B cell (primary cell): ENCODE measurements around the gene MLF2. TPM values are rescaled to one million over a fixed set of nuclear protein-coding genes. Genes with fewer than 3 reads are reported as not detected.

Source experiments
- ATAC-seq: fragments of 200-7000 bp; cut with Tn5 transposase; one replicate; pipeline ENCODE4 v1.10.0; 2021; ENCODE audit warnings: low read depth, mild to moderate bottlenecking, moderate number of reproducible peaks, moderate library complexity
- CTCF ChIA-PET: fragments of 350-600 bp; sonication (Branson Sonifier 250); formaldehyde crosslinking; loops from one replicate; lab custom pipeline; 2021; ENCODE audit warnings: antibody characterized with exemption, inconsistent platforms; lab: Charles Lee
- POLR2A ChIA-PET: fragments of 350-600 bp; sonication (Branson Sonifier 250); formaldehyde crosslinking; loops from one replicate; lab custom pipeline; 2021; ENCODE audit warnings: antibody characterized with exemption; lab: Charles Lee
- DNase-seq: peaks from one replicate; pipeline ENCODE4 v3.0.0; 2013
- H2AFZ ChIP-seq: 2 replicates; pipeline ENCODE4 v1.6.1; 2012; ENCODE audit warnings: mild to moderate bottlenecking, low read depth, low read length; ENCODE audit not compliant: insufficient read depth, poor library complexity, severe bottlenecking
- H3K27ac ChIP-seq, 2 donors: 1 replicate in 1 of 2; 2 replicates in 1 of 2; pipeline ENCODE4 v1.5.1; 2012 to 2013; ENCODE audit warnings: low read length in 2 of 2, mild to moderate bottlenecking in 2 of 2, moderate library complexity in 1 of 2
- H3K27me3 ChIP-seq, 4 experiments: fragments of 200-600 bp in 1 of 4; sonication (generic) in 1 of 4; replicated peaks in 1 of 4; 1 replicate in 2 of 4; 2 replicates in 2 of 4; pipeline versions ENCODE4 v1.6.1 to v1.7.0; 2013 to 2016; ENCODE audit warnings: low read length in 3 of 4, mild to moderate bottlenecking in 2 of 4, mixed read lengths in 1 of 4, moderate library complexity in 1 of 4; ENCODE audit not compliant: insufficient read depth in 4 of 4, control insufficient read depth in 3 of 4; ENCODE audit errors: control extremely low read depth in 1 of 4
- H3K36me3 ChIP-seq, 2 experiments: replicated peaks in 1 of 2; 1 replicate in 1 of 2; 2 replicates in 1 of 2; pipeline versions ENCODE4 v1.6.1 to v1.7.1; 2013; ENCODE audit warnings: low read length in 1 of 2; ENCODE audit not compliant: insufficient read depth in 2 of 2, control insufficient read depth in 1 of 2; ENCODE audit errors: control extremely low read depth in 1 of 2, extremely low read depth in 1 of 2
- H3K4me1 ChIP-seq, 2 donors: fragments of 200-600 bp in 1 of 2; sonication (generic) in 1 of 2; 1 replicate in 1 of 2; 2 replicates in 1 of 2; pipeline versions ENCODE4 v1.5.1 to v1.6.1; 2013 to 2017; ENCODE audit warnings: low read length in 2 of 2; ENCODE audit not compliant: control insufficient read depth in 2 of 2, insufficient read depth in 2 of 2
- H3K4me2 ChIP-seq: replicated peaks from 2 replicates; pipeline ENCODE3; 2012; ENCODE audit warnings: mild to moderate bottlenecking, low read depth, low read length; ENCODE audit not compliant: poor library complexity, severe bottlenecking
- H3K4me3 ChIP-seq, 5 experiments: fragments of 200-600 bp in 1 of 5; sonication (generic) in 1 of 5; 1 replicate in 3 of 5; 2 replicates in 2 of 5; pipeline versions ENCODE4 v1.5.1 to v1.7.0; 2011 to 2016; ENCODE audit warnings: low read length in 4 of 5, mild to moderate bottlenecking in 4 of 5, low read depth in 2 of 5, control low read depth in 1 of 5, moderate library complexity in 1 of 5; ENCODE audit not compliant: insufficient read depth in 1 of 5; ENCODE audit errors: control extremely low read depth in 1 of 5, extremely low read depth in 1 of 5
- H3K79me2 ChIP-seq: fragments of 200-600 bp; sonication (generic); one replicate; pipeline ENCODE4 v1.6.0; 2016; ENCODE audit warnings: low read length; ENCODE audit not compliant: control insufficient read depth, insufficient read depth
- H3K9ac ChIP-seq: fragments of 200-600 bp; sonication (generic); 2 replicates; pipeline ENCODE4 v1.6.1; 2017; ENCODE audit warnings: mild to moderate bottlenecking, low read length, moderate library complexity
- H3K9me3 ChIP-seq, 3 donors: one replicate each; pipeline versions ENCODE4 v1.6.1 to v1.7.1; 2013; ENCODE audit warnings: low read length in 2 of 3; ENCODE audit not compliant: control insufficient read depth in 2 of 3, insufficient read depth in 1 of 3; ENCODE audit errors: control extremely low read depth in 1 of 3
- H4K20me1 ChIP-seq: 2 replicates; pipeline ENCODE4 v1.6.0; 2012; ENCODE audit warnings: mild to moderate bottlenecking, low read length; ENCODE audit not compliant: insufficient read depth, control insufficient read depth, poor library complexity, severe bottlenecking
- H3K27ac Mint-ChIP-seq: one replicate; pipeline ENCODE4 v1.8.0; 2021; ENCODE audit warnings: mixed read lengths
- H3K27me3 Mint-ChIP-seq: one replicate; pipeline ENCODE4 v1.8.0; 2021; ENCODE audit warnings: mixed read lengths
- H3K4me1 Mint-ChIP-seq: one replicate; pipeline ENCODE4 v1.8.0; 2021; ENCODE audit warnings: mixed read lengths
- H3K4me3 Mint-ChIP-seq: one replicate; pipeline ENCODE4 v1.8.0; 2021; ENCODE audit warnings: mixed read lengths
- H3K9me3 Mint-ChIP-seq: one replicate; pipeline ENCODE4 v1.8.0; 2022; ENCODE audit warnings: mixed read lengths; ENCODE audit not compliant: insufficient read depth
- EZH2 ChIP-seq: IDR thresholded peaks from 2 replicates; pipeline ENCODE4 v1.6.1; 2012; ENCODE audit warnings: borderline replicate concordance, low read depth, mild to moderate bottlenecking, moderate library complexity, low read length; ENCODE audit not compliant: insufficient read depth, poor library complexity, severe bottlenecking
- WGBS: methylation state at CpG from one replicate; pipeline ENCODE4 v1.1.5; 2013; ENCODE audit warnings: missing lambda C conversion rate; ENCODE audit not compliant: insufficient coverage; 5-methylcytosine and 5-hydroxymethylcytosine counted together
- intact Hi-C: fragments of 100-400 bp; cut with micrococcal nuclease; formaldehyde crosslinking; loops from one replicate; pipeline ENCODE4 v1.10.0; 2022
- polyA plus RNA-seq: library from polyadenylated mRNA; depleted of rRNA; stranded (reverse); fragments of >200 nt; gene quantifications from 2 replicates; pipeline ENCODE4 v1.2.3, GENCODE V29; 2012
- total RNA-seq, 2 donors: library from RNA; stranded (reverse); fragments of 120-200 nt in 1 of 2; gene quantifications; 1 replicate in 1 of 2; 2 replicates in 1 of 2; pipeline versions ENCODE4 v1.2.3 to v1.2.4, GENCODE V29; 2013 to 2022
- TF ChIP-seq, protein P1 (sequence below): fragments of 200-600 bp; IDR thresholded peaks from one replicate; pipeline ENCODE4 v1.8.0; 2022; ENCODE audit warnings: antibody characterized with exemption, mild to moderate bottlenecking

The MLF2 gene
- total and polyA plus RNA-seq, 2 donors (not counting 1 experiment from before 2014, with no cell fraction given) = 97.2 to 190 TPM

GRCh38 chr12:6759741-6760140 lies 6.8 kb upstream of the MLF2 start:
- no peak for DNase-seq
- CTCF ChIA-PET = interaction anchor here (0.9 kb wide), 1 partner anchor 110 kb away, joined by 3 read pairs; no protein-coding TSS in a partner anchor
- peaks cover 19% of the 10 kb centered on the region for H3K27me3 Mint-ChIP-seq
- Histone ChIP-seq H3K27ac (no peak overlapping the region), H4K20me1 (no peaks in the 10 kb centered on the region), H3K4me3 (no peak overlapping the region), H3K27me3 (peaks cover 0 to 9% (median 4%) of the 10 kb centered on the region in 4 experiments), H3K4me2 (no peak overlapping the region), H3K4me1 (peaks cover 13 to 15% of the 10 kb centered on the region in 2 donors), H3K9me3 (no peaks in the 10 kb centered on the region), H2AFZ (no peak overlapping the region), H3K9ac (no peak overlapping the region), H3K79me2 (no peaks in the 10 kb centered on the region), H3K36me3 (no peaks in the 10 kb centered on the region)
- POLR2A ChIA-PET = interaction anchor here (0.6 kb wide), 1 partner anchor 37 kb away, joined by 3 read pairs; no protein-coding TSS in a partner anchor
- no peaks in the 10 kb centered on the region for H3K9me3 Mint-ChIP-seq
- ATAC-seq = no peak
- H3K4me3 Mint-ChIP-seq = no peak overlapping the region
- H3K27ac Mint-ChIP-seq = no peak overlapping the region
- H3K4me1 Mint-ChIP-seq = peaks cover 14% of the 10 kb centered on the region
- WGBS = 97% methylated on average over 5 of the region's 5 CpGs
- intact Hi-C loops = no loop called here
- no peak for TF ChIP-seq EZH2
- TF ChIP-seq, protein P1, sequence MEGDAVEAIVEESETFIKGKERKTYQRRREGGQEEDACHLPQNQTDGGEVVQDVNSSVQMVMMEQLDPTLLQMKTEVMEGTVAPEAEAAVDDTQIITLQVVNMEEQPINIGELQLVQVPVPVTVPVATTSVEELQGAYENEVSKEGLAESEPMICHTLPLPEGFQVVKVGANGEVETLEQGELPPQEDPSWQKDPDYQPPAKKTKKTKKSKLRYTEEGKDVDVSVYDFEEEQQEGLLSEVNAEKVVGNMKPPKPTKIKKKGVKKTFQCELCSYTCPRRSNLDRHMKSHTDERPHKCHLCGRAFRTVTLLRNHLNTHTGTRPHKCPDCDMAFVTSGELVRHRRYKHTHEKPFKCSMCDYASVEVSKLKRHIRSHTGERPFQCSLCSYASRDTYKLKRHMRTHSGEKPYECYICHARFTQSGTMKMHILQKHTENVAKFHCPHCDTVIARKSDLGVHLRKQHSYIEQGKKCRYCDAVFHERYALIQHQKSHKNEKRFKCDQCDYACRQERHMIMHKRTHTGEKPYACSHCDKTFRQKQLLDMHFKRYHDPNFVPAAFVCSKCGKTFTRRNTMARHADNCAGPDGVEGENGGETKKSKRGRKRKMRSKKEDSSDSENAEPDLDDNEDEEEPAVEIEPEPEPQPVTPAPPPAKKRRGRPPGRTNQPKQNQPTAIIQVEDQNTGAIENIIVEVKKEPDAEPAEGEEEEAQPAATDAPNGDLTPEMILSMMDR = no peak

DNA sequence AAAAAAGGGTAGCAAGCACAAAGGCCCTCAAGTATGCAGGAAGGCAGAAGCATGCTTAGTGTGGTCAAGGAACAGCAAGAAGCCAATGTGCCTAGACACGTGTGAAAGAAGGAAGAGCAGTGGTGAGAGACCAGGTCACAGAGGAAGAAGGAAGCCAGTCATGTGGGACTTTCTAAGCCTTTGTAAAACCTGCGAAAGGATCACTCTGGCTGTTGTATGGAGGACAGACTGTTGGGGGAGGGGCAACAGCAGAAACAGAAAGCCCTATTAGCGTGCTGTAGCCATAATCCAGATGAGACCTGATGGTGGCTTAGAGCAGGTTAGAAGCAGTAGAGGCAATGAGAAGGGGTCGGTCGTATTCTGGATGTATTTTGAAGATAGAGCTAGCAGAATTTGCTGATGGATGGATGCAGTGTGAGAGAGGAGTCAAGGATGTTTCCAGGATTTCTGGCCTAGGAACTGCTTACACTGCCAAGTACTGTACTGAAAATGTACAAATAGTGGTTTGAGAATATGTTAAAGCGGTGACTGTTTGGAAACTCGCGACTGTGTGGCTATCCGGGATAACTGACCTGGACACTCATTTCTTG lies 5.7 kb upstream of the MLF2 start:
- Histone ChIP-seq H3K9me3 (no peaks in the 10 kb centered on the region), H3K36me3 (no peaks in the 10 kb centered on the region), H3K9ac (no peak overlapping the region), H3K27me3 (no peaks in the 10 kb centered on the region), H3K27ac (no peak overlapping the region), H3K4me2 (no peak overlapping the region), H2AFZ (no peak overlapping the region), H3K4me1 (peaks cover 7 to 11% of the 10 kb centered on the region in 2 donors), H4K20me1 (no peaks in the 10 kb centered on the region), H3K4me3 (no peak overlapping the region), H3K79me2 (no peaks in the 10 kb centered on the region)
- WGBS = 75% methylated on average over 9 of the region's 9 CpGs
- no peak for TF ChIP-seq EZH2
- TF ChIP-seq, protein P1 = no peak
- Mint-ChIP-seq H3K4me1 (peaks cover 10% of the 10 kb centered on the region), H3K9me3 (no peaks in the 10 kb centered on the region), H3K4me3 (no peak overlapping the region), H3K27ac (no peak overlapping the region), H3K27me3 (peaks cover 12% of the 10 kb centered on the region)
- no peak for ATAC-seq
- ChIA-PET POLR2A (no interaction called here), CTCF (interaction anchor here (1.3 to 6.4 kb wide), 3 partner anchors 9 to 20 kb away, joined by 3 to 85 read pairs (median 5); partner anchors contain the start of gene PTMS)
- DNase-seq = no peak
- intact Hi-C loops = no loop called here
